GM18511 (cell line): ENCODE results near the gene LAMP1.
"Not testable (repeated sequence)": the region's sequence is repeated elsewhere in the genome, so short reads cannot be mapped to it uniquely, and the experiment has no call there.

ENCODE experiments used
- ATAC-seq: cut with Tn5 transposase; IDR thresholded peaks from one replicate; pipeline ENCODE4 v1.9.1; 2021; ENCODE audit warnings: mild to moderate bottlenecking, moderate library complexity; ENCODE audit not compliant: unreplicated experiment

The LAMP1 gene

GRCh38 chr13:113354831-113355610 lies 58.0 kb downstream of the LAMP1 start:
- no peak for ATAC-seq

GRCh38 chr13:113355621-113356020 lies 58.6 kb downstream of the LAMP1 start:
- no peak for ATAC-seq

GRCh38 chr13:113356596-113356995 lies 59.6 kb downstream of the LAMP1 start:
- no peak for ATAC-seq

- no peak for ATAC-seq
Observed at GRCh38 chr13:113357529-113357928, 60.5 kb downstream of the LAMP1 start.

GRCh38 chr13:113358653-113359190 lies 61.7 kb downstream of the LAMP1 start:
- ATAC-seq: no peak

- no peak for ATAC-seq
Observed at GRCh38 chr13:113359571-113359970, 62.5 kb downstream of the LAMP1 start.

- ATAC-seq: no peak
Observed at GRCh38 chr13:113360446-113360845, 63.4 kb downstream of the LAMP1 start.

GRCh38 chr13:113361406-113361805 lies 64.4 kb downstream of the LAMP1 start:
- ATAC-seq: no peak

GRCh38 chr13:113364311-113364889 lies 67.4 kb downstream of the LAMP1 start:
- ATAC-seq: no peak

GRCh38 chr13:113364901-113365582 lies 68.0 kb downstream of the LAMP1 start:
- no peak for ATAC-seq

- ATAC-seq: no peak
Observed at GRCh38 chr13:113365583-113365970, 68.5 kb downstream of the LAMP1 start.

GRCh38 chr13:113365971-113366588 lies 69.0 kb downstream of the LAMP1 start:
- no peak for ATAC-seq

- no peak for ATAC-seq
Observed at GRCh38 chr13:113367020-113367560, 70.1 kb downstream of the LAMP1 start.

GRCh38 chr13:113367771-113368170 lies 70.7 kb downstream of the LAMP1 start:
- no peak for ATAC-seq

GRCh38 chr13:113368353-113368752 lies 71.3 kb downstream of the LAMP1 start:
- not testable (repeated sequence) for ATAC-seq

GRCh38 chr13:113369189-113369588 lies 72.2 kb downstream of the LAMP1 start:
- ATAC-seq: no peak

- ATAC-seq: no peak
Observed at GRCh38 chr13:113369881-113370280, 72.8 kb downstream of the LAMP1 start.

- ATAC-seq: no peak
Observed at GRCh38 chr13:113371061-113371460, 74.0 kb downstream of the LAMP1 start.

GRCh38 chr13:113371701-113372100 lies 74.7 kb downstream of the LAMP1 start:
- not testable (repeated sequence) for ATAC-seq
